Liver (tissue), 9 donors: ENCODE results near the gene PPFIA4. TPM values are rescaled to one million over a fixed set of nuclear protein-coding genes. Genes with fewer than 3 reads are reported as not detected.

Source experiments
- DNase-seq: peaks from one replicate; pipeline ENCODE4 v3.0.0-alpha.2; 2017; ENCODE audit warnings: low spot score
- H3K27ac ChIP-seq, 2 donors: one replicate each; pipeline ENCODE4 v1.7.0; 2013; ENCODE audit warnings: inconsistent platforms in 2 of 2, low read length in 2 of 2, control low read depth in 1 of 2, low read depth in 1 of 2, mild to moderate bottlenecking in 1 of 2
- H3K27me3 ChIP-seq, 4 donors: one replicate each; pipeline versions ENCODE4 v1.6.1 to v1.7.0; 2013; ENCODE audit warnings: low read length in 3 of 4, inconsistent platforms in 1 of 4, mild to moderate bottlenecking in 1 of 4, moderate library complexity in 1 of 4; ENCODE audit not compliant: control insufficient read depth in 4 of 4, insufficient read depth in 4 of 4
- H3K36me3 ChIP-seq, 4 donors: one replicate each; pipeline versions ENCODE4 v1.6.1 to v1.7.0; 2013; ENCODE audit warnings: low read length in 3 of 4, mild to moderate bottlenecking in 3 of 4, low read depth in 1 of 4, moderate library complexity in 1 of 4; ENCODE audit not compliant: control insufficient read depth in 4 of 4, insufficient read depth in 3 of 4
- H3K4me1 ChIP-seq, 4 donors: one replicate each; pipeline versions ENCODE4 v1.6.1 to v1.7.0; 2013; ENCODE audit warnings: low read length in 3 of 4, mild to moderate bottlenecking in 3 of 4, moderate library complexity in 1 of 4; ENCODE audit not compliant: control insufficient read depth in 4 of 4, insufficient read depth in 4 of 4
- H3K4me3 ChIP-seq, 3 donors: one replicate each; pipeline versions ENCODE4 v1.6.1 to v1.7.0; 2013; ENCODE audit warnings: low read length in 3 of 3, control low read depth in 1 of 3, low read depth in 1 of 3, mild to moderate bottlenecking in 1 of 3
- H3K9ac ChIP-seq, 2 donors: one replicate each; pipeline ENCODE4 v1.7.0; 2013; ENCODE audit warnings: low read length in 2 of 2, mild to moderate bottlenecking in 2 of 2, moderate library complexity in 2 of 2, control low read depth in 1 of 2, low read depth in 1 of 2
- H3K9me3 ChIP-seq, 4 donors: one replicate each; pipeline versions ENCODE4 v1.6.1 to v1.7.0; 2013; ENCODE audit warnings: low read length in 3 of 4; ENCODE audit not compliant: control insufficient read depth in 4 of 4
- ATF3 ChIP-seq: IDR thresholded peaks from 2 replicates; pipeline ENCODE4 v1.6.1; 2016; ENCODE audit warnings: antibody characterized with exemption
- CTCF ChIP-seq: fragments of 150-350 bp; IDR thresholded peaks from 2 replicates; pipeline ENCODE4 v1.5.1; 2017; ENCODE audit warnings: improper control_type of control experiment, low read depth, low read length; ENCODE audit not compliant: missing input control
- GABPA ChIP-seq, 2 donors: IDR thresholded peaks in 1 of 2; conservative IDR thresholded peaks in 1 of 2; 2 replicates each; pipeline ENCODE4 v1.6.1; 2016; ENCODE audit warnings: antibody characterized with exemption in 2 of 2, mild to moderate bottlenecking in 1 of 2, moderate library complexity in 1 of 2
- HNF4A ChIP-seq, 2 donors: conservative IDR thresholded peaks; 2 replicates each; pipeline ENCODE4 v1.6.1; 2016; ENCODE audit warnings: antibody characterized with exemption in 2 of 2, mild to moderate bottlenecking in 2 of 2
- HNF4G ChIP-seq: IDR thresholded peaks from 2 replicates; pipeline ENCODE4 v1.6.1; 2016; ENCODE audit warnings: antibody characterized with exemption
- JUND ChIP-seq, 2 donors: IDR thresholded peaks; 2 replicates each; pipeline ENCODE4 v1.6.1; 2016; ENCODE audit warnings: antibody characterized with exemption in 2 of 2
- MAX ChIP-seq: IDR thresholded peaks from 2 replicates; pipeline ENCODE4 v1.6.1; 2016; ENCODE audit warnings: antibody characterized with exemption
- RAD21 ChIP-seq, 2 donors: IDR thresholded peaks; 2 replicates each; pipeline ENCODE4 v1.6.1; 2016; ENCODE audit warnings: antibody characterized with exemption in 2 of 2, mild to moderate bottlenecking in 2 of 2
- REST ChIP-seq: IDR thresholded peaks from 2 replicates; pipeline ENCODE4 v1.6.1; 2016; ENCODE audit warnings: antibody characterized with exemption, mild to moderate bottlenecking
- RXRA ChIP-seq, 2 donors: IDR thresholded peaks; 2 replicates each; pipeline ENCODE4 v1.6.1; 2017 to 2018; ENCODE audit warnings: antibody characterized with exemption in 2 of 2, mild to moderate bottlenecking in 1 of 2
- SP1 ChIP-seq: IDR thresholded peaks from 2 replicates; pipeline ENCODE4 v1.6.1; 2018; ENCODE audit warnings: antibody characterized with exemption, mild to moderate bottlenecking
- TAF1 ChIP-seq: conservative IDR thresholded peaks from 2 replicates; pipeline ENCODE4 v1.6.1; 2016; ENCODE audit warnings: antibody characterized with exemption, mild to moderate bottlenecking
- YY1 ChIP-seq: IDR thresholded peaks from 2 replicates; pipeline ENCODE4 v1.6.1; 2016; ENCODE audit warnings: antibody characterized with exemption, mild to moderate bottlenecking
- ZBTB33 ChIP-seq: IDR thresholded peaks from 2 replicates; pipeline ENCODE4 v1.6.1; 2016; ENCODE audit warnings: antibody characterized with exemption
- WGBS: extraction: QIAGEN DNeasy Blood & Tissue Kit; methylation state at CpG from one replicate; pipeline ENCODE4 v1.1.7; 2013; 5-methylcytosine and 5-hydroxymethylcytosine counted together
- polyA plus RNA-seq, 2 donors: library from polyadenylated mRNA; stranded (reverse) in 1 of 2; unstranded in 1 of 2; fragments of 200-250 nt in 1 of 2; fragments of >200 nt in 1 of 2; fragmentation: Nextera tagmentation in 1 of 2; extraction: Ambion mirVana in 1 of 2; gene quantifications; one replicate each; pipeline versions ENCODE4 v1.2.1 to v1.2.3, GENCODE V29; 2013 to 2015
- total RNA-seq, 2 donors: library from RNA; depleted of rRNA; stranded (reverse); fragments of >200 nt; gene quantifications; one replicate each; pipeline ENCODE4 v1.2.3, GENCODE V29; 2014
- donor health status: healthy.
- donor health status: healthy.
- donor health status: healthy.
- donor health status: healthy.
- donor health status: healthy.

The PPFIA4 gene
- total and polyA plus RNA-seq, 4 donors, result 0.07 to 0.33 (median 0.15) TPM

- WGBS, result 94% methylated on average over 14 of the region's 14 CpGs
- TF ChIP-seq YY1 (no peak), ATF3 (no peak), MAX (no peak), CTCF (no peak), RXRA (IDR thresholded peaks at IDR 0.05) (no peak), GABPA (IDR thresholded peaks at IDR 0.05 in 1 of 2, conservative IDR thresholded peaks at IDR 0.05 in 1 of 2) (no peak), RAD21 (IDR thresholded peaks at IDR 0.05) (no peak)
- Histone ChIP-seq H3K27me3 (no peaks in the 10 kb centered on the region), H3K9me3 (no peaks in the 10 kb centered on the region), H3K9ac (no peak overlapping the region), H3K36me3 (no peaks in the 10 kb centered on the region), H3K4me1 (no peaks in the 10 kb centered on the region), H3K27ac (no peak overlapping the region), H3K4me3 (no peak overlapping the region)
- no peak for DNase-seq
Measured at GRCh38 chr1:203043830-203044545, 17.7 kb downstream of the PPFIA4 start.

- TF ChIP-seq ATF3 (no peak), JUND (IDR thresholded peaks at IDR 0.05) (no peak), MAX (no peak), REST (no peak), HNF4G (no peak), RXRA (IDR thresholded peaks at IDR 0.05) (no peak), TAF1 (no peak), HNF4A (conservative IDR thresholded peaks at IDR 0.05) (no peak), SP1 (no peak), ZBTB33 (no peak)
- no peak overlapping the region for H3K4me3 ChIP-seq
- DNase-seq, result no peak
Measured at GRCh38 chr1:203044546-203045250, 18.4 kb downstream of the PPFIA4 start.

More at GRCh38 chr1:203044546-203045250, 18.4 kb downstream of the PPFIA4 start:
- Histone ChIP-seq H3K27me3 (no peaks in the 10 kb centered on the region), H3K36me3 (no peaks in the 10 kb centered on the region), H3K27ac (no peak overlapping the region), H3K4me1 (no peaks in the 10 kb centered on the region), H3K9ac (no peak overlapping the region), H3K9me3 (no peaks in the 10 kb centered on the region)
- 85% methylated on average over 7 of the region's 7 CpGs for WGBS
